ENCODE results near the gene PRR22.

PRR22 gene

GRCh38 chr19:5784581-5785147, at the start of gene PRR22:
Gene PRR22 (minus strand): TSS chr19:5784746. CDS start chr19:5784660, 86 bp downstream.
- no peak for DNase-seq (ENCODE audit: low spot score)

GRCh38 chr19:5832527-5833216, 48.1 kb upstream of the PRR22 start:
- no peak for DNase-seq (ENCODE audit: low spot score)

- no peak for DNase-seq (ENCODE audit: low spot score)
Observed at GRCh38 chr19:5832061-5832460, 47.5 kb upstream of the PRR22 start.

- DNase-seq (ENCODE audit: low spot score), result no peak
Observed at GRCh38 chr19:5831159-5831558, 46.6 kb upstream of the PRR22 start.

GRCh38 chr19:5829567-5830310, 45.2 kb upstream of the PRR22 start:
- DNase-seq (ENCODE audit: low spot score), result no peak

- no peak for DNase-seq (ENCODE audit: low spot score)
Observed at GRCh38 chr19:5828661-5829566, 44.4 kb upstream of the PRR22 start.

- DNase-seq (ENCODE audit: low spot score), result peak; percentile 94
Observed at GRCh38 chr19:5827891-5828660, 43.5 kb upstream of the PRR22 start.

- DNase-seq (ENCODE audit: low spot score), result no peak
Observed at GRCh38 chr19:5827342-5827890, 42.9 kb upstream of the PRR22 start.

GRCh38 chr19:5826531-5827341, 42.2 kb upstream of the PRR22 start:
- DNase-seq (ENCODE audit: low spot score), result no peak

- DNase-seq (ENCODE audit: low spot score), result no peak
Observed at GRCh38 chr19:5825178-5825577, 40.6 kb upstream of the PRR22 start.

GRCh38 chr19:5824751-5825150, 40.2 kb upstream of the PRR22 start:
- no peak for DNase-seq (ENCODE audit: low spot score)

GRCh38 chr19:5823579-5824281, 39.2 kb upstream of the PRR22 start:
- peak; percentile 33 for DNase-seq (ENCODE audit: low spot score)

- no peak for DNase-seq (ENCODE audit: low spot score)
Observed at GRCh38 chr19:5822181-5822844, 37.8 kb upstream of the PRR22 start.

- no peak for DNase-seq (ENCODE audit: low spot score)
Observed at GRCh38 chr19:5821521-5822180, 37.1 kb upstream of the PRR22 start.

GRCh38 chr19:5820785-5821184, 36.2 kb upstream of the PRR22 start:
- no peak for DNase-seq (ENCODE audit: low spot score)

GRCh38 chr19:5818594-5818993, 34.0 kb upstream of the PRR22 start:
- no peak for DNase-seq (ENCODE audit: low spot score)

- DNase-seq (ENCODE audit: low spot score), result no peak
Observed at GRCh38 chr19:5817218-5817617, 32.7 kb upstream of the PRR22 start.

GRCh38 chr19:5814852-5815246, 30.3 kb upstream of the PRR22 start:
- no peak for DNase-seq (ENCODE audit: low spot score)
